Ishikawa (cell line): ENCODE measurements around the gene MTO1.

Source experiments
- CEBPB ChIP-seq: IDR thresholded peaks from 2 replicates; pipeline ENCODE4 v1.6.1; 2012
- CREB1 ChIP-seq: IDR thresholded peaks from 2 replicates; pipeline ENCODE4 v1.6.1; 2012; ENCODE audit warnings: low read depth
- EGR1 ChIP-seq: IDR thresholded peaks from 2 replicates; pipeline ENCODE4 v1.6.1; 2012
- EP300 ChIP-seq: IDR thresholded peaks from 2 replicates; pipeline ENCODE4 v1.6.1; 2012; ENCODE audit warnings: borderline replicate concordance
- FOXM1 ChIP-seq: IDR thresholded peaks from 2 replicates; pipeline ENCODE4 v1.6.1; 2012; ENCODE audit warnings: low read depth, borderline replicate concordance
- NFIC ChIP-seq: IDR thresholded peaks from 2 replicates; pipeline ENCODE4 v1.6.1; 2012
- RAD21 ChIP-seq: IDR thresholded peaks from 2 replicates; pipeline ENCODE4 v1.6.1; 2012; ENCODE audit warnings: low read depth
- TAF1 ChIP-seq: IDR thresholded peaks from 2 replicates; pipeline ENCODE4 v1.6.1; 2012; ENCODE audit warnings: low read depth, mild to moderate bottlenecking
- TCF12 ChIP-seq: IDR thresholded peaks from 2 replicates; pipeline ENCODE4 v1.6.1; 2012; ENCODE audit warnings: low read depth
- TEAD4 ChIP-seq: IDR thresholded peaks from 2 replicates; pipeline ENCODE4 v1.6.1; 2012
- YY1 ChIP-seq: IDR thresholded peaks from 2 replicates; pipeline ENCODE4 v1.6.1; 2012; ENCODE audit warnings: low read depth
- ZBTB7A ChIP-seq: IDR thresholded peaks from 2 replicates; pipeline ENCODE4 v1.6.1; 2012; ENCODE audit warnings: low read depth
- TF ChIP-seq, protein P1 (sequence below): IDR thresholded peaks from 2 replicates; pipeline ENCODE4 v1.6.1; 2012
- TF ChIP-seq, protein P2 (sequence below): IDR thresholded peaks from 2 replicates; pipeline ENCODE4 v1.6.1; 2012
- TF ChIP-seq, protein P3 (sequence below): IDR thresholded peaks from 2 replicates; pipeline ENCODE4 v1.6.1; 2012; ENCODE audit warnings: low read depth, mild to moderate bottlenecking

MTO1 gene

DNA sequence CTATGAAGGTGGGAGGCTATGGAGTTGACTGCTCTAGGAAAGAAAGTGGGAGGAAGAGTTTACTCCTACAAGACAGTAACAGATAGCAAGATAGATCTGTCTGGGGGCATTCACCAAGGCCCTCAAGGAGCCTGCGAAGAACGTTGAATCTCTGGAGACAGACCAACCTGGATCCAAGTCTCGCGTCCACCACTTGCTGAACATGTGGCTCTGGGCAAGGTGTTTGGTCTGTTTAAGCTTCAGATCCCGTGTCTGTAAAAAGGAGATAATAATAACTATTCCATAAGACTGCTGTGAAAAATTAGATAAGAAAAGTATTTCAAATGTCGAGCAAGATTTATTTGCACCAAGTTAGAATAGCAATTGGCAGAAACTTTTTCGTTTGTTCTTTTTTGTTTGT is 67.4 kb downstream of the MTO1 start:
- TF ChIP-seq FOXM1 (no peak), CREB1 (no peak), EP300 (no peak), EGR1 (no peak), RAD21 (no peak), TEAD4 (no peak), NFIC (no peak), TCF12 (no peak), CEBPB (no peak), TAF1 (no peak), YY1 (no peak)
- TF ChIP-seq, protein P1, sequence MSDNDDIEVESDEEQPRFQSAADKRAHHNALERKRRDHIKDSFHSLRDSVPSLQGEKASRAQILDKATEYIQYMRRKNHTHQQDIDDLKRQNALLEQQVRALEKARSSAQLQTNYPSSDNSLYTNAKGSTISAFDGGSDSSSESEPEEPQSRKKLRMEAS, result no peak
- TF ChIP-seq, protein P2, sequence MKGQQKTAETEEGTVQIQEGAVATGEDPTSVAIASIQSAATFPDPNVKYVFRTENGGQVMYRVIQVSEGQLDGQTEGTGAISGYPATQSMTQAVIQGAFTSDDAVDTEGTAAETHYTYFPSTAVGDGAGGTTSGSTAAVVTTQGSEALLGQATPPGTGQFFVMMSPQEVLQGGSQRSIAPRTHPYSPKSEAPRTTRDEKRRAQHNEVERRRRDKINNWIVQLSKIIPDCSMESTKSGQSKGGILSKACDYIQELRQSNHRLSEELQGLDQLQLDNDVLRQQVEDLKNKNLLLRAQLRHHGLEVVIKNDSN, result no peak
- TF ChIP-seq, protein P3, sequence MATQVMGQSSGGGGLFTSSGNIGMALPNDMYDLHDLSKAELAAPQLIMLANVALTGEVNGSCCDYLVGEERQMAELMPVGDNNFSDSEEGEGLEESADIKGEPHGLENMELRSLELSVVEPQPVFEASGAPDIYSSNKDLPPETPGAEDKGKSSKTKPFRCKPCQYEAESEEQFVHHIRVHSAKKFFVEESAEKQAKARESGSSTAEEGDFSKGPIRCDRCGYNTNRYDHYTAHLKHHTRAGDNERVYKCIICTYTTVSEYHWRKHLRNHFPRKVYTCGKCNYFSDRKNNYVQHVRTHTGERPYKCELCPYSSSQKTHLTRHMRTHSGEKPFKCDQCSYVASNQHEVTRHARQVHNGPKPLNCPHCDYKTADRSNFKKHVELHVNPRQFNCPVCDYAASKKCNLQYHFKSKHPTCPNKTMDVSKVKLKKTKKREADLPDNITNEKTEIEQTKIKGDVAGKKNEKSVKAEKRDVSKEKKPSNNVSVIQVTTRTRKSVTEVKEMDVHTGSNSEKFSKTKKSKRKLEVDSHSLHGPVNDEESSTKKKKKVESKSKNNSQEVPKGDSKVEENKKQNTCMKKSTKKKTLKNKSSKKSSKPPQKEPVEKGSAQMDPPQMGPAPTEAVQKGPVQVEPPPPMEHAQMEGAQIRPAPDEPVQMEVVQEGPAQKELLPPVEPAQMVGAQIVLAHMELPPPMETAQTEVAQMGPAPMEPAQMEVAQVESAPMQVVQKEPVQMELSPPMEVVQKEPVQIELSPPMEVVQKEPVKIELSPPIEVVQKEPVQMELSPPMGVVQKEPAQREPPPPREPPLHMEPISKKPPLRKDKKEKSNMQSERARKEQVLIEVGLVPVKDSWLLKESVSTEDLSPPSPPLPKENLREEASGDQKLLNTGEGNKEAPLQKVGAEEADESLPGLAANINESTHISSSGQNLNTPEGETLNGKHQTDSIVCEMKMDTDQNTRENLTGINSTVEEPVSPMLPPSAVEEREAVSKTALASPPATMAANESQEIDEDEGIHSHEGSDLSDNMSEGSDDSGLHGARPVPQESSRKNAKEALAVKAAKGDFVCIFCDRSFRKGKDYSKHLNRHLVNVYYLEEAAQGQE, result no peak

DNA sequence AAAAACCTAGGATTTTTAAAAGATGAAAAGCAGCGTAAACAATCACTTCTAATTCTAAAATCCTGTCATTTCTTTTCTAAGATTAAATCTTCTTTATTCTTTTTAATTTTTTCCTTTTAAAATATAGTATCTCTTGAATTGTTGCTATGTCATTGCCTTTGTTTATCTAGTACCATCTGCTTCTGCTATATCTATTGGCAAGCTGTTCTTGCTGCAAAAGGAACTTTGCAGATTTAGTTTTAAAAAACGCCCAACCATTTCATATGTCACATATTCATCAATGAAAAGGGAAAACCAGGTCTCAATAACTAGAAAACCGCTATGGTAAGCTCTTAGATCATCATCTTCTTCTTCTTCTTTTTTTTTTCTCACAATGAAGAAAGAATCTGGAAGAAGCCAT is 70.8 kb downstream of the MTO1 start:
- TF ChIP-seq NFIC, result no peak
- TF ChIP-seq TAF1, result no peak
- TF ChIP-seq, protein P3, result no peak
- TF ChIP-seq, protein P1, result no peak
- TF ChIP-seq RAD21, result no peak
- TF ChIP-seq TEAD4, result no peak
- TF ChIP-seq EGR1, result no peak
- TF ChIP-seq EP300, result no peak
- TF ChIP-seq CREB1, result no peak

DNA sequence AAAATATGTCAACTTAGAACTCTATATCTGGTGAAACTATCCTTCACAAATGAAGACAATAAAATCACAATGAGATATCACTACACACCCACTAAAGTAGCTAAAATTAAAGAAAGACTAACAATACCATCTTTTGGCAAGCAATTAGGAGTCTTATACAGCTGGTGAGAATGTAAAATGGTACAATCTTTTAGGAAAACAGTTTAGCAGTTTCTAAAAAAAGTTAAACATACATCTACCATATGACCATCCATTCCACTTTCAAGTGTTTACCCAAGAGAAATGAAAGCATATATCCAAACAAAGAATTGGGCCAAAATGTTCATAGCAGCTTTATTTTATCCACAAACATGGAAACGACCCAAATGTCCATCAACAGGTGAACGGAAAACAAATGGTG is 73.1 kb downstream of the MTO1 start:
- TF ChIP-seq, protein P3, result no peak
- no peak for TF ChIP-seq EGR1
- TF ChIP-seq, protein P1, result no peak
- no peak for TF ChIP-seq CREB1

DNA sequence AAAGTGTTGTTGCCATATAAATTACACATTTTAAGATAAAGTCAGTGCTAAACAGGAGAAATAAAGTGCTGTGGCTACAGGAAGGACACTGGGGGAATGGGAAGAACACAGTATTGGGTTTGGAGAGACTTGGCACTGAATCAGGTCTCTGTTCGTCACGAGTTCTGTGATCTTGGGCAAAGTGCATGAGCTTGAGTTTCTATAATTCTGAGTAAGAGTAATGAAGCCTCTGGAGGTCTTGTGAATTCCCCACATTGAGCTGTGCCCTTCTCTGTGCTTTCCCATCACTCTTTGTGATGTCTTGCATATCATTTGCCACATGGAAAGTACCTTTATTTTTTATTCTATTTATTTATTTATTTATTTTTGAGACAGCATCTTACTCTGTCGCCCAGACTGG is 76.1 kb downstream of the MTO1 start:
- TF ChIP-seq, protein P3, result no peak
- no peak for TF ChIP-seq TCF12
- TF ChIP-seq FOXM1, result no peak
- TF ChIP-seq ZBTB7A, result no peak
